Measurements from ENCODE around the gene NDUFV3. TPM values are rescaled to one million over a fixed set of nuclear protein-coding genes. Genes with fewer than 3 reads are reported as not detected.
"Not testable (repeated sequence)": the region's sequence is repeated elsewhere in the genome, so short reads cannot be mapped to it uniquely, and the experiment has no call there.

NDUFV3 gene
- total and polyA plus RNA-seq, 10 donors, result 12.0 to 38.8 (median 35.1) TPM

DNA sequence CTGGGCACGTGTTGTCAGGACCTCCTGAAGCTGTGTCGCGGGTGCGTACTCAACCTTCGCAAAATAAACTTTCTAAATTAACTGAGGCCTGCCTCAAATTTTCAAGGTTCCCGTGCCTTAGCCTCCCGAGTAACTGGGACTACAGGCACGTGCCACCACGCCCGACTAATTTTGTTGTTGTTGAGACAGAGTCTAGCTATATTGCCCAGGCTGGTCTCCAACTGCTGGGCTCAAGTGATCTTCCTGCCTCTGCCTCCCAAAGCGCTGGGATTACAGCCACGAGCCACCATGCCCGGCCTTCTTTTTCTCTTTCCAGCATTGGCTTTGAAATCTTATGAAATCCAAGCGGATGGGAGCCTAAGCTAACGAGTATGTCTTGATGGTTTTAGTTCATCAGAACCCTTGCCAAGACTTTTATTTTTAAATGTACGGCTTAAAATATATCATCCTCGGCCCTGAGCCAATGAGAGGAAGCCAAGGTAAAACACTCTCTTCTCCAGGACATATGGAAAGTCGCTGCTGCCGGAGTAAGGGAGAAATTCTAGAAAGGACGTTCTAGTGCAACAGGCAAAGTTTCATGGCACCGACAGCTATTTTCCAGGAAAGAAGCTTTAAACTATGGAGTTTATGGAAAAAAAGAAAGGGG, 45.0 kb downstream of the NDUFV3 start:
- Histone ChIP-seq H3K4me1 (peaks cover 0 to 13% (median 0%) of the 10 kb centered on the region in 6 donors), H3K27me3 (replicated peaks in 1 of 7) (no peaks in the 10 kb centered on the region), H3K27ac (no peak overlapping the region), H3K36me3 (no peaks in the 10 kb centered on the region), H3K9me3 (no peaks in the 10 kb centered on the region), H3K4me3 (no peak overlapping the region)
- TF ChIP-seq, protein P1, sequence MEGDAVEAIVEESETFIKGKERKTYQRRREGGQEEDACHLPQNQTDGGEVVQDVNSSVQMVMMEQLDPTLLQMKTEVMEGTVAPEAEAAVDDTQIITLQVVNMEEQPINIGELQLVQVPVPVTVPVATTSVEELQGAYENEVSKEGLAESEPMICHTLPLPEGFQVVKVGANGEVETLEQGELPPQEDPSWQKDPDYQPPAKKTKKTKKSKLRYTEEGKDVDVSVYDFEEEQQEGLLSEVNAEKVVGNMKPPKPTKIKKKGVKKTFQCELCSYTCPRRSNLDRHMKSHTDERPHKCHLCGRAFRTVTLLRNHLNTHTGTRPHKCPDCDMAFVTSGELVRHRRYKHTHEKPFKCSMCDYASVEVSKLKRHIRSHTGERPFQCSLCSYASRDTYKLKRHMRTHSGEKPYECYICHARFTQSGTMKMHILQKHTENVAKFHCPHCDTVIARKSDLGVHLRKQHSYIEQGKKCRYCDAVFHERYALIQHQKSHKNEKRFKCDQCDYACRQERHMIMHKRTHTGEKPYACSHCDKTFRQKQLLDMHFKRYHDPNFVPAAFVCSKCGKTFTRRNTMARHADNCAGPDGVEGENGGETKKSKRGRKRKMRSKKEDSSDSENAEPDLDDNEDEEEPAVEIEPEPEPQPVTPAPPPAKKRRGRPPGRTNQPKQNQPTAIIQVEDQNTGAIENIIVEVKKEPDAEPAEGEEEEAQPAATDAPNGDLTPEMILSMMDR (IDR thresholded peaks at IDR 0.05 in 8 of 11, conservative IDR thresholded peaks at IDR 0.05 in 3 of 11), result no peak
- TF ChIP-seq POLR2AphosphoS5 (IDR thresholded peaks at IDR 0.05) (no peak), POLR2A (IDR thresholded peaks at IDR 0.05) (no peak)
- intact Hi-C loops (cut with DNase I; ENCODE audit: low total_unique reads), result no loop called here
- peak; percentile 33 for DNase-seq
- WGBS, 5 donors, result 92 to 95% (median 95%) methylated on average over 21 of the region's 21 CpGs

DNA sequence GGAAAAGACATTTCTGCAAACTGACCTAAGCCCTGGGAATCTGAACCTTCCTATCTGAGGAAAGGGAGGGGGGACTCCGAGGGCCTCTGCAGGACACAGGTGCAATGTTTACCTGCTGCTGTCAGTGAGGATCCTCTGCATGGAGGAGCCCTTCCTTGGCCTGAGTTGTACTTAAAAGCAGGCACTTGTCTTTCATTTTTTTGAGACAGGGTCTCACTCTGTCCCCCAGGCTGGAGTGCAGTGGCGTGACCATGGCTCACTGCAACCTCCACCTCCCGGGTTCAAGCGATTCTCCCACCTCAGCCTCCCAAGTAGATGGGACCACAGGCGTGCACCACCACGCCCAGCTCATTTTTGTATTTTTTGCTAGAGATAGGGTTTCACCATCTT, 45.5 kb downstream of the NDUFV3 start:
- intact Hi-C loops (cut with DNase I; ENCODE audit: low total_unique reads); H3K27me3 ChIP-seq (replicated peaks in 1 of 7); H3K36me3 ChIP-seq; H3K9me3 ChIP-seq; H3K27ac ChIP-seq; H3K4me3 ChIP-seq: not testable (repeated sequence)
- DNase-seq, result peak; percentile 15
- 90 to 95% (median 94%) methylated on average over 6 of the region's 6 CpGs for WGBS, 5 donors
- peaks cover 0 to 13% (median 0%) of the 10 kb centered on the region in 6 donors for H3K4me1 ChIP-seq

DNA sequence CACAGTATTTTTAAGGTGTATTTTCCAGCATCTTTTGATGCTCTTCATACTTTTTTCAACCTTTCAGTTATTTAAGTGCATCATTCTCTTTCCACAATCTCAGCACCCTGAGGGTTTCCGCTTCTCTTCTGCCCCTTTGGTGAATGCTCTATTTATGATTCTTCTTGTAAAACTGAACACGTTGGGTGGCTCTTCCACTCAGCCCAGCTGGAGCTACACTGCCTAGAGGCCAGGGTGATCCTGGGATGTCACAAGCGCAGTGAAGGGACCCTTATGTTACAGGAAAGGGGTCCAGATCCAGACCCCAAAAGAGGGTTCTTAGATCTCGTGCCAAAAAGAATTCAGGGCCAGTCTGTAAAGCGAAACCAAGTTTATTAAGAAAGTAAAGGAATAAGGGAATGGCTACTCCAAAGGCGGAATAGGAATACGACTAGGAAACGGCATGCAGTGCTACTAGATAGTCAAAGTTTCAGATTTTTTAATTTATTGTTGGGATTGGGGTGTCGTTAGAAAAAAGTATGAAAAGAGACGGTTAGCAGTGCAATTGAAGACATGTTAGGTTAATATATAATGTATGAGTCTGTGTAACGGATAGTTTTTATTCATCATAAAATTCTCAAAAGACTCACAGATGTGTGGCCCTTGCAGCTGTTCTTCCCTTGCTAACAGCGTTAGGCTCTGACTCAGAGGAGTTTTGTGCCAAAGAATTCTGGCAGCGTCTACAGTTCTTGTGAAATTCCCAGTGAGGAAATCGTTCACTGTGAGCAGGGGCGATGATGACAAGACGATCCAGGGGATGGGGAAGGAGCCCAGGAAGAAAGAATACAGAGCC, 46.7 kb downstream of the NDUFV3 start:
- H3K9me3 ChIP-seq, result no peaks in the 10 kb centered on the region
- no peak overlapping the region for H3K27ac ChIP-seq
- TF ChIP-seq POLR2AphosphoS5 (IDR thresholded peaks at IDR 0.05), result peak in 1 of 3 donors; percentile 50
- no peak for TF ChIP-seq POLR2A (IDR thresholded peaks at IDR 0.05)
- no peak overlapping the region for H3K4me3 ChIP-seq
- WGBS, 5 donors, result 63 to 79% (median 71%) methylated on average over 16 of the region's 16 CpGs
- intact Hi-C loops (cut with DNase I; ENCODE audit: low total_unique reads), result no loop called here
- peak; percentile 23 for DNase-seq
- H3K36me3 ChIP-seq, result no peaks in the 10 kb centered on the region
- no peaks in the 10 kb centered on the region for H3K27me3 ChIP-seq (replicated peaks in 1 of 7)
- H3K4me1 ChIP-seq, result peaks cover 0 to 13% (median 0%) of the 10 kb centered on the region in 6 donors

DNA sequence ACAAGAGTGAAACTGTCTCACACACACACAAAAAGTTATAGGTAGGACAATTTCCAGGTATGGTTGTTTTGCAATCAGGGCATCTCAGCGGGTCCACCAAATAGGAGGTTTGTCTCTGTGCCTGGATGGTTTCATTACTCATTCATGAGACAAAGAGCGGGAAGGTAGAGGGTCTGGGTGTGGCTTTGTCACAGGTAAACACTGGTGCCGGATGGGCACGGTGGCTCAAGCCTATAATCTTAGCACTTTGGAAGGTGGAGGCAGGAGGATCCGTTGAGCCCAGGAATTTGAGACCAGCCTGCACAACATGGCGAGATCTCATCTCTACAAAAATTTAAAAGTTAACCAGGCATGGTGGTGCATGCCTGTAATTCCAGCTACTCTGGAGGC, 48.6 kb downstream of the NDUFV3 start:
- no peak overlapping the region for H3K27ac ChIP-seq
- no peaks in the 10 kb centered on the region for H3K9me3 ChIP-seq
- no peak overlapping the region for H3K4me3 ChIP-seq
- intact Hi-C loops (cut with DNase I; ENCODE audit: low total_unique reads), result no loop called here
- no peaks in the 10 kb centered on the region for H3K36me3 ChIP-seq
- TF ChIP-seq POLR2A (IDR thresholded peaks at IDR 0.05) (no peak), POLR2AphosphoS5 (IDR thresholded peaks at IDR 0.05) (no peak)
- peaks cover 0 to 13% (median 0%) of the 10 kb centered on the region in 6 donors for H3K4me1 ChIP-seq
- peak; percentile 9 for DNase-seq
- no peaks in the 10 kb centered on the region for H3K27me3 ChIP-seq (replicated peaks in 1 of 7)
- 88 to 95% (median 94%) methylated on average over 6 of the region's 6 CpGs for WGBS, 5 donors

DNA sequence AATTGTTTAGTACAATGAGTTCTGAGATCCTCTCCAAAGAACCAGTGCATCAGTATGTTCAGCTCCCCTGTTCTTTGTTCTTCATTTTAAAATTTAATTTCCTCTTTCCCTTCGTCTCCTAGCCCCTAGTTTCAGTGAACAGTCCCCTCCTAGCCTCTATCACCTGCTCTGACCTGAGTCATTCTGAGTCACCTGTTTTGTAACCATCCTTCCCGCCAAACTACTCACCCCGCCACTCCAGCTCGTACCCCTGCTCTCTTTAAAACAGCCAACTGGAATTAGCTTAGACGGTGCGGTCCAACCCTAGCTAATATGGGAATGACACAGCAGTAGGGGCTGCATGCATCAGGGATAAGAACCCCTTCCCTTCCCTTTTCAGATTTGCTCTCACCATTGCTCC, 49.1 kb downstream of the NDUFV3 start:
- TF ChIP-seq, protein P1 (IDR thresholded peaks at IDR 0.05 in 8 of 11, conservative IDR thresholded peaks at IDR 0.05 in 3 of 11), result no peak
- TF ChIP-seq POLR2A (IDR thresholded peaks at IDR 0.05) (no peak), POLR2AphosphoS5 (IDR thresholded peaks at IDR 0.05) (no peak)
- intact Hi-C loops (cut with DNase I; ENCODE audit: low total_unique reads), result no loop called here
- 61 to 73% (median 66%) methylated on average over 6 of the region's 6 CpGs for WGBS, 5 donors
- Histone ChIP-seq H3K9me3 (no peaks in the 10 kb centered on the region), H3K4me1 (peaks cover 0 to 8% (median 0%) of the 10 kb centered on the region in 6 donors), H3K36me3 (no peaks in the 10 kb centered on the region), H3K27ac (no peak overlapping the region), H3K27me3 (replicated peaks in 1 of 7) (no peaks in the 10 kb centered on the region), H3K4me3 (no peak overlapping the region)
- DNase-seq, result peak; percentile 6

DNA sequence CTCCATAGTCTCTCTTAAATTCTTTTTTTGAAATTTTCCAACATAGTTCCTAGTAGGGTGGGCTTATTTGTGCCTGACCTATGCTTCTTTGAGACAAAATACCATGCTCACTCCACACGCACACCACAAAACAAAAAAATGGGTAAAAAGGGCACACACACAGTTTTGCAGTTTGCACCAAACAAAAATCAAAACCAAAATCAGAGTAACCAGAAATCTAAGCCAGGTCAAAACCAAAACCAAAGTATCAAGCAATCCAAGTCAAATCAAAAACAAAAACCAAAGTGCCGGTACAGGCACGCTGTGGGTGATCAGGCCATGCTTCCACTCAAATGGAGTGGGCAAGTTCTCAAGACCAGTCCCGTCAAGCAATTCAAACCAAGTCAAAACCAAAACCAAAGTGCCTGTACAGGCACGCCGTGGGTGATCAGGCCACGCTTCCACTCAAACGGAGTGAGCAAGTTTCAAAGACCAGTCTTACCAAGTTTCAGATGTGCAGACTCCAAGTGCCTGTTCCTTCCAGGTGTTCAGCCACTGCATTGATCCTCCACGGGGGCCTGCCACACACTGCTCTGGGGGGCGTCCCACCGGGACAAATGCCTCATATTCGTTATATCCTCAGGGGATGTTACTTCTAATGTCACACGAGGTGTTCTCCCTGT, 56.1 kb downstream of the NDUFV3 start:
- H3K4me1 ChIP-seq; H3K27me3 ChIP-seq (replicated peaks in 1 of 7); intact Hi-C loops (cut with DNase I; ENCODE audit: low total_unique reads); DNase-seq; H3K36me3 ChIP-seq; H3K27ac ChIP-seq; H3K4me3 ChIP-seq; H3K9me3 ChIP-seq: not testable (repeated sequence)
- WGBS, 5 donors, result 81 to 89% (median 86%) methylated on average over 13 of the region's 13 CpGs

DNA sequence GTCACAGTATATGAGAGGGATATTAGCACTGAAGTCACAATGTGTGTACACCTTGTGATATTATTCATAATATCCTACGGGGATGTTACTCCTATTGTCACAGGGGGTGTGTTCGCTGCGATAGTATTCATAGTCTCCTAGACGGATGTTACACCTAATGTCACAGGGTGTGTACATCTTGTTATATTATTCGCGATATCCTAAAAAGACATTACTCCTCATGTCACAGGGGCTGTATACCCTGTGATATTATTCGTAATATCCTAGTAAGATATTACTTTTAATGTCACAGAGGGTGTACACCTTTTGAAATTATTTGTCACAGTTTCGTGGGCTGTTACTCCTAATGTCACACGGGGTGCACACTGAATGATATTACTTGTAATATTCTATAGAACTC, 58.1 kb downstream of the NDUFV3 start:
- H3K9me3 ChIP-seq; H3K36me3 ChIP-seq; H3K4me3 ChIP-seq; H3K4me1 ChIP-seq; DNase-seq; H3K27me3 ChIP-seq (replicated peaks in 1 of 7); intact Hi-C loops (cut with DNase I; ENCODE audit: low total_unique reads); H3K27ac ChIP-seq: not testable (repeated sequence)
- 91 to 96% (median 93%) methylated on average over 9 of the region's 9 CpGs for WGBS, 5 donors

Data from spleen (tissue), 11 donors.